Measurements from ENCODE around the gene KIF18B.

KIF18B gene

DNA sequence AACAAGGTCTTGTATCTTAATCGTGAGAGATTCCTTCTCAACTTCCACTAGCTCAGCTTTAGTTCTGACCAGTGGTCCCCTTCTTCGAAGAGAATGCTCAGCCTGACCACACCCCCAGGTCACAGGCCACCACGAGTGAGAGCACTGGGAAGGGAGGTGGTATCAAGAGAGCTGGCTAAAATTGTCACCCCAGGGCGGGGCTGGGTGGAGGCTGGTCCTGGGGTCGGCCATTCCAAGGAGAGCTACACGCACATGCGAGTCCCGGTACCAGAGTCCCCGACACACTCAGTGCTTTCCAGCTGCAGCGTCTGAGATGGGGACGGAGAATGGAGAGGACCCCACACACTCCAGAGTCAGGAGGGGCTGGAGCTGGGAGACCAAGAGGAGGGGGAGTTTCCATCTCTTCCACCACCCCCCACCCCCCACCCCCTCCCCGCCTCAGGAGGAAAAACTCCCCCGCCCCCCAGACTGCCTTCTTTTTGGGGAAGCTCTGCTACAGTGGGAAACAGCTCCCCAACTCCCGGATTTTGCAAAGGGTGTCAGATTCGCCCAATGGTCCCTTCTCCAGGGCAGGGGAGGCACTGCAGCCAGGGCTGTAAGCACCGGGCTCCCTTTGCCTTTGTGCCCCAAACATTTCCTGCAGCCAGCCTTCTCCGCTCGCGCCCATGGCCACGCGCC is 18.9 kb upstream of the KIF18B start:
- TF ChIP-seq SIN3A (IDR thresholded peaks at IDR 0.05; ENCODE audit: borderline replicate concordance, insufficient read depth, low read length): no peak
- no peak for TF ChIP-seq TAF1 (IDR thresholded peaks at IDR 0.05; ENCODE audit: borderline replicate concordance, insufficient read depth, low read length)
- TF ChIP-seq, protein P1, sequence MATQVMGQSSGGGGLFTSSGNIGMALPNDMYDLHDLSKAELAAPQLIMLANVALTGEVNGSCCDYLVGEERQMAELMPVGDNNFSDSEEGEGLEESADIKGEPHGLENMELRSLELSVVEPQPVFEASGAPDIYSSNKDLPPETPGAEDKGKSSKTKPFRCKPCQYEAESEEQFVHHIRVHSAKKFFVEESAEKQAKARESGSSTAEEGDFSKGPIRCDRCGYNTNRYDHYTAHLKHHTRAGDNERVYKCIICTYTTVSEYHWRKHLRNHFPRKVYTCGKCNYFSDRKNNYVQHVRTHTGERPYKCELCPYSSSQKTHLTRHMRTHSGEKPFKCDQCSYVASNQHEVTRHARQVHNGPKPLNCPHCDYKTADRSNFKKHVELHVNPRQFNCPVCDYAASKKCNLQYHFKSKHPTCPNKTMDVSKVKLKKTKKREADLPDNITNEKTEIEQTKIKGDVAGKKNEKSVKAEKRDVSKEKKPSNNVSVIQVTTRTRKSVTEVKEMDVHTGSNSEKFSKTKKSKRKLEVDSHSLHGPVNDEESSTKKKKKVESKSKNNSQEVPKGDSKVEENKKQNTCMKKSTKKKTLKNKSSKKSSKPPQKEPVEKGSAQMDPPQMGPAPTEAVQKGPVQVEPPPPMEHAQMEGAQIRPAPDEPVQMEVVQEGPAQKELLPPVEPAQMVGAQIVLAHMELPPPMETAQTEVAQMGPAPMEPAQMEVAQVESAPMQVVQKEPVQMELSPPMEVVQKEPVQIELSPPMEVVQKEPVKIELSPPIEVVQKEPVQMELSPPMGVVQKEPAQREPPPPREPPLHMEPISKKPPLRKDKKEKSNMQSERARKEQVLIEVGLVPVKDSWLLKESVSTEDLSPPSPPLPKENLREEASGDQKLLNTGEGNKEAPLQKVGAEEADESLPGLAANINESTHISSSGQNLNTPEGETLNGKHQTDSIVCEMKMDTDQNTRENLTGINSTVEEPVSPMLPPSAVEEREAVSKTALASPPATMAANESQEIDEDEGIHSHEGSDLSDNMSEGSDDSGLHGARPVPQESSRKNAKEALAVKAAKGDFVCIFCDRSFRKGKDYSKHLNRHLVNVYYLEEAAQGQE (IDR thresholded peaks at IDR 0.05; ENCODE audit: insufficient read depth in 1 of 2, low read depth in 2 of 2, low read length in 2 of 2): no peak
- TF ChIP-seq POLR2AphosphoS5 (IDR thresholded peaks at IDR 0.05; ENCODE audit: low read depth, low read length): no peak
- no peak for TF ChIP-seq FOXP2 (optimal IDR thresholded peaks at IDR 0.05; ENCODE audit: borderline replicate concordance, extremely low read depth, extremely low read length, insufficient read depth)

DNA sequence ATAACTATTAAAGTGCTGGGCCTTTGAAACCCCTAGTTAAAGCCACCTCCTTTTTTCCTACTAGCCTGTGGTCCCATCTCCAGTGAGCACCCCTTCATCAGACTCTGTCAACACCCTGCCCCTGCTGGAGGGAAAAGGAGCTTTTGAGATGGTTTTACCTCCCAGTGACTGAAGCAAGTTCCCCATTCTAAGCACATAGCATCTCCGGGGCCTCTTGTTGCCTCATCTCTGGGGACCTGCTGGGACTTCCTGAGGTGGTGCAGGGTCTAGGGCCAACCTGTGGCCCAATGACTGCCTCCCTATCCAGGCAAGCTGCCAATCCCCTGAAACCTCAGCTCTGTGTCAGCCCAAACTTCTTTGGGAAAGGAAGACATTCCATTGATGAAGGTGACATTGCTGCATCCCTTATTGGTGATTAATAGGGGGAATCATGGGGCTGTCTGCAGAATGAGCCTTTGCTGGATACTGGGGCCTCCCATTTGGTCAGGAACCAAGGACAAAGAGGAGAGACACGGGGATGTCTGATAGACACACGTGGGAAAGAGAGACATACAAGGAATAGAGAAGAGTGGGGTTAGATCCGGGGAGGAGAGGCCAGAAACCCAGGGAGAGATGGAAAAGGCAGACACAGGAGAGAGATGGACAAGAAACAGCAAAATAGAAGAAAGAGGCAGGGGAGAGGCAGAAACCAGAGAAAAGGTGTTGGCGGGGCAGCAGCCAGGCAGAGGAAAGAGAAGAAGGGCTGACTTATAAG is 18.1 kb upstream of the KIF18B start:
- TF ChIP-seq POLR2AphosphoS5 (IDR thresholded peaks at IDR 0.05; ENCODE audit: low read depth, low read length) (no peak), TAF1 (IDR thresholded peaks at IDR 0.05; ENCODE audit: borderline replicate concordance, insufficient read depth, low read length) (no peak), FOXP2 (optimal IDR thresholded peaks at IDR 0.05; ENCODE audit: borderline replicate concordance, extremely low read depth, extremely low read length, insufficient read depth) (no peak), SIN3A (IDR thresholded peaks at IDR 0.05; ENCODE audit: borderline replicate concordance, insufficient read depth, low read length) (no peak)
- TF ChIP-seq, protein P1 (IDR thresholded peaks at IDR 0.05; ENCODE audit: insufficient read depth in 1 of 2, low read depth in 2 of 2, low read length in 2 of 2): no peak

DNA sequence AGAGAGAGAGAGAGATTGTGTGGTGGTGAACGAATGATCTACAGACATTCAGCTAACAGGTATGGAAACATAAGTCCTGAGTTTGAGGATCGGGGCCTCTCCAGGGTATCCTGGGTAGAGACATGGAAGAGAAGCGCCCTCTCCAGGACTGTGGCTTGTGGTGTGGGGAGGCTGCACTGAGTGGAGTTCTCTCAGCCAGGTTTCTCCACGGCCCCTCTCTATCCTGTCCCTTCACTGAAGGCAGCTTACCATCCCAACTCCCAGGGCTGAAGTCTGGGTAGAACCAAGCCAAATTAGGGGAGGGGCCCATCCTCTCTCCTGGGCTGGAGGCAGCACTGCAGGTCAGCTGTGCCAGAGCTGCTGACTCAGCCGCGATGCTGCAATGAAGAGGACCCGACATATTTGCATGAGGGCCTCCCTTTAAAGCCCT is 14.4 kb upstream of the KIF18B start:
- no peak for TF ChIP-seq FOXP2 (optimal IDR thresholded peaks at IDR 0.05; ENCODE audit: borderline replicate concordance, extremely low read depth, extremely low read length, insufficient read depth)
- TF ChIP-seq TAF1 (IDR thresholded peaks at IDR 0.05; ENCODE audit: borderline replicate concordance, insufficient read depth, low read length): no peak
- TF ChIP-seq SIN3A (IDR thresholded peaks at IDR 0.05; ENCODE audit: borderline replicate concordance, insufficient read depth, low read length): no peak
- TF ChIP-seq, protein P1 (IDR thresholded peaks at IDR 0.05; ENCODE audit: insufficient read depth in 1 of 2, low read depth in 2 of 2, low read length in 2 of 2): no peak
- TF ChIP-seq POLR2AphosphoS5 (IDR thresholded peaks at IDR 0.05; ENCODE audit: low read depth, low read length): no peak

DNA sequence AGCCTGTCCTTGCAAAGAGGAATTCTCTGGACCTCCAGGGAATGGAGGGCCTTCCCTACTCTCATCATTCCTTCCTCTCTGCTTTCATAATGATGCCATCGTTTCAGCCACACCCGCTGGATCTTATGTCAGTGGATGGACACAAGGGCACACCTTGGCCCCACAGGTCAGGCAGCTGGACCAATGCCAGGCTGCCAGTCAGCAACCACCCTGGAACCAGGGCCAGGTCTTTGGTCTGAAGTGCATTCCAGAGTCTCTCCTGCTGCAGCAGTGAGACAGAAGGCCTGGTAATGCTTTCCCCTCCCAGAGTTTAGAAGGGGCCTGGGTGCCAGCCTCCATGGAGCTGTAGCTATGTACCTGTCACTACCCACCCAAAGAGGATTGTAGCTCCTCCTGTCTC is 13.1 kb upstream of the KIF18B start:
- TF ChIP-seq, protein P1 (IDR thresholded peaks at IDR 0.05; ENCODE audit: insufficient read depth in 1 of 2, low read depth in 2 of 2, low read length in 2 of 2): no peak
- TF ChIP-seq POLR2AphosphoS5 (IDR thresholded peaks at IDR 0.05; ENCODE audit: low read depth, low read length) (no peak), SIN3A (IDR thresholded peaks at IDR 0.05; ENCODE audit: borderline replicate concordance, insufficient read depth, low read length) (no peak), TAF1 (IDR thresholded peaks at IDR 0.05; ENCODE audit: borderline replicate concordance, insufficient read depth, low read length) (no peak), FOXP2 (optimal IDR thresholded peaks at IDR 0.05; ENCODE audit: borderline replicate concordance, extremely low read depth, extremely low read length, insufficient read depth) (no peak)

Measured in PFSK-1 (cell line).